Gastroesophageal sphincter (tissue), 4 donors: ENCODE measurements around the gene EBLN1. TPM values are rescaled to one million over a fixed set of nuclear protein-coding genes. Genes with fewer than 3 reads are reported as not detected.

ENCODE experiments used
- ATAC-seq: fragments of 150-250 bp; one replicate; pipeline ENCODE4 v1.9.1; 2016; ENCODE audit warnings: mild to moderate bottlenecking, moderate library complexity
- H3K27ac ChIP-seq, 4 donors: fragments of 200-600 bp; sonication (generic) in 3 of 4; 1 replicate in 3 of 4; 2 replicates in 1 of 4; pipeline ENCODE4 v1.5.1; 2016 to 2019
- H3K27me3 ChIP-seq: fragments of 200-600 bp; sonication (generic); one replicate; pipeline ENCODE4 v1.5.1; 2019
- H3K36me3 ChIP-seq, 2 donors: fragments of 200-600 bp; sonication (generic); one replicate each; pipeline ENCODE4 v1.5.1; 2019; ENCODE audit warnings: control low read depth in 1 of 2
- H3K4me1 ChIP-seq, 3 donors: fragments of 200-600 bp; sonication (generic); 1 replicate in 2 of 3; 2 replicates in 1 of 3; pipeline ENCODE4 v1.5.1; 2016 to 2019; ENCODE audit warnings: control low read depth in 2 of 3
- H3K4me3 ChIP-seq, 2 donors: fragments of 200-600 bp; sonication (generic); one replicate each; pipeline ENCODE4 v1.5.1; 2019; ENCODE audit warnings: mild to moderate bottlenecking in 1 of 2, moderate library complexity in 1 of 2
- H3K9me3 ChIP-seq, 3 donors: fragments of 200-600 bp; sonication (generic); one replicate each; pipeline ENCODE4 v1.5.1; 2017 to 2019; ENCODE audit warnings: control low read depth in 2 of 3
- CTCF ChIP-seq, 4 experiments: fragments of 200-600 bp in 2 of 4; fragments of 450-650 bp in 2 of 4; sonication (generic) in 1 of 4; IDR thresholded peaks; one replicate each; pipeline ENCODE4 v1.5.1; 2017 to 2019; ENCODE audit warnings: antibody characterized with exemption in 4 of 4, mild to moderate bottlenecking in 2 of 4, moderate library complexity in 2 of 4
- EP300 ChIP-seq: sonication (generic); formaldehyde crosslinking; IDR thresholded peaks from one replicate; pipeline ENCODE4 v1.6.1; 2017; ENCODE audit warnings: antibody characterized with exemption, mild to moderate bottlenecking
- POLR2A ChIP-seq, 2 donors: fragments of 450-650 bp; IDR thresholded peaks; one replicate each; pipeline ENCODE4 v1.6.1; 2017; ENCODE audit warnings: antibody characterized with exemption in 2 of 2, mild to moderate bottlenecking in 2 of 2, moderate library complexity in 1 of 2
- POLR2AphosphoS5 ChIP-seq: sonication (generic); formaldehyde crosslinking; IDR thresholded peaks from one replicate; pipeline ENCODE4 v1.6.1; 2017; ENCODE audit warnings: antibody characterized with exemption
- WGBS, 2 donors: methylation state at CpG; one replicate each; pipeline ENCODE4 v1.1.5; 2018; ENCODE audit warnings: low coverage in 1 of 2; 5-methylcytosine and 5-hydroxymethylcytosine counted together
- total RNA-seq, 4 donors: library from RNA; depleted of rRNA; stranded (reverse); fragments of >200 nt; gene quantifications; one replicate each; pipeline ENCODE4 v1.1.0, GENCODE V29; 2016

Gene EBLN1
- total RNA-seq, 4 donors from 2014 or later: not detected

GRCh38 chr10:22250897-22251660 lies 33.3 kb upstream of the EBLN1 start:
- Histone ChIP-seq H3K27me3 (no peaks in the 10 kb centered on the region), H3K4me1 (peaks cover 0 to 32% (median 0%) of the 10 kb centered on the region in 3 donors), H3K4me3 (peak overlapping the region; percentile 39 to 84), H3K36me3 (peaks cover 0 to 5% of the 10 kb centered on the region in 2 donors), H3K27ac (peak overlapping the region; percentile 82 to 96 (median 94)), H3K9me3 (no peaks in the 10 kb centered on the region)
- TF ChIP-seq POLR2AphosphoS5: no peak
- no peak for TF ChIP-seq EP300
- no peak for TF ChIP-seq POLR2A (IDR thresholded peaks at IDR 0.05)
- TF ChIP-seq CTCF (IDR thresholded peaks at IDR 0.05): no peak
- WGBS, 2 donors: 11 to 14% methylated on average over 13 of the region's 13 CpGs
- ATAC-seq: no peak

DNA sequence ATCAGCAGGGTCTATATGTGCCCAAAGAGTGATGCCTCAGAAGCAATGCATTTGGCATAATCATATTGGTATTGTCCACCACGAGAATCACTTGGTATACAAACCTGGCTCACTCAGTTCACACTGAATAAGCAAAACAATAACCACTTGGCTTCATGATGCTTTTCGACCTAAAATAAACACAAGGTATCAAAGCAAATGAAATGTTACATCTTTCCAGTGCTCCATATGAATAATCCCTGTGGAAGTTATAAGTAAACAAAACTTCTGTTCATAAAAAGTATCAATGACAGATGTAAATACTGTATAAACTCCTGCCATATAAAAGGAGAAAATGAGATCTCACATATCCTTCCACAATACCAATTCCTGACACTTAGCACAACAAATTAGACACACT lies 29.8 kb upstream of the EBLN1 start:
- H3K27ac ChIP-seq: no peak overlapping the region
- 66 to 78% methylated on average over 2 of the region's 2 CpGs for WGBS, 2 donors

GRCh38 chr10:22246680-22247391 lies 29.0 kb upstream of the EBLN1 start:
- peak overlapping the region in 1 of 4 donors; percentile 33 for H3K27ac ChIP-seq
- no peak overlapping the region for H3K4me3 ChIP-seq
- peaks cover 0 to 5% of the 10 kb centered on the region in 2 donors for H3K36me3 ChIP-seq
- H3K27me3 ChIP-seq: no peaks in the 10 kb centered on the region
- peak; percentile 65 for ATAC-seq
- peaks cover 0 to 19% (median 0%) of the 10 kb centered on the region in 3 donors for H3K4me1 ChIP-seq
- WGBS, 2 donors: 31 to 67% methylated on average over 3 of the region's 3 CpGs
- TF ChIP-seq CTCF (IDR thresholded peaks at IDR 0.05) (no peak), POLR2AphosphoS5 (no peak), POLR2A (IDR thresholded peaks at IDR 0.05) (no peak), EP300 (no peak)
- no peaks in the 10 kb centered on the region for H3K9me3 ChIP-seq

More for the DNA sequence above, 29.8 kb upstream of the EBLN1 start:
- H3K36me3 ChIP-seq: peaks cover 0 to 5% of the 10 kb centered on the region in 2 donors
- H3K4me3 ChIP-seq: no peak overlapping the region
- ATAC-seq: no peak
- no peaks in the 10 kb centered on the region for H3K9me3 ChIP-seq
- H3K27me3 ChIP-seq: no peaks in the 10 kb centered on the region
- TF ChIP-seq POLR2A (IDR thresholded peaks at IDR 0.05) (no peak), POLR2AphosphoS5 (no peak), CTCF (IDR thresholded peaks at IDR 0.05) (no peak), EP300 (no peak)
- peaks cover 0 to 19% (median 0%) of the 10 kb centered on the region in 3 donors for H3K4me1 ChIP-seq

- peaks cover 0 to 12% (median 0%) of the 10 kb centered on the region in 3 donors for H3K4me1 ChIP-seq
- H3K4me3 ChIP-seq: no peak overlapping the region
- H3K36me3 ChIP-seq: peaks cover 0 to 5% of the 10 kb centered on the region in 2 donors
- TF ChIP-seq EP300: no peak
- no peak for TF ChIP-seq CTCF (IDR thresholded peaks at IDR 0.05)
- TF ChIP-seq POLR2AphosphoS5: no peak
- no peak for TF ChIP-seq POLR2A (IDR thresholded peaks at IDR 0.05)
- 20 to 70% methylated on average over 1 to 2 of the region's 2 CpGs for WGBS, 2 donors
- H3K27ac ChIP-seq: no peak overlapping the region
- no peaks in the 10 kb centered on the region for H3K9me3 ChIP-seq
- peaks cover 8% of the 10 kb centered on the region for H3K27me3 ChIP-seq
- no peak for ATAC-seq
These were observed 27.8 kb upstream of the EBLN1 start for GRCh38 chr10:22245567-22245966.
